ENCODE measurements around the gene ABCB4.
A peak's percentile ranks its signal among the peaks of the same experiment; 100 is the strongest.

Gene ABCB4

GRCh38 chr7:87416682-87417587 is 58.5 kb downstream of the ABCB4 start:
- DNase-seq = peak; percentile 63

GRCh38 chr7:87414794-87415188 is 60.7 kb downstream of the ABCB4 start:
- no peak for DNase-seq

GRCh38 chr7:87413951-87414793 is 61.3 kb downstream of the ABCB4 start:
- no peak for DNase-seq

GRCh38 chr7:87413029-87413428 is 62.5 kb downstream of the ABCB4 start:
- DNase-seq = no peak

- DNase-seq = no peak
Observed at GRCh38 chr7:87411186-87411585, 64.3 kb downstream of the ABCB4 start.

GRCh38 chr7:87404674-87405073 is 70.8 kb downstream of the ABCB4 start:
- DNase-seq = no peak

- DNase-seq = no peak
Observed at GRCh38 chr7:87398446-87398845, 77.0 kb downstream of the ABCB4 start.

- DNase-seq = no peak
Observed at GRCh38 chr7:87395442-87396020, 79.9 kb downstream of the ABCB4 start.

- DNase-seq = no peak
Observed at GRCh38 chr7:87391020-87391701, 84.3 kb downstream of the ABCB4 start.

GRCh38 chr7:87380905-87381304 is 94.6 kb downstream of the ABCB4 start:
- DNase-seq = no peak

- no peak for DNase-seq
Observed at GRCh38 chr7:87375662-87376435, 99.6 kb downstream of the ABCB4 start.

GRCh38 chr7:87370660-87371180 is 104.8 kb downstream of the ABCB4 start:
- DNase-seq = no peak

- peak; percentile 60 for DNase-seq
Observed at GRCh38 chr7:87369216-87369615, 106.3 kb downstream of the ABCB4 start.

GRCh38 chr7:87364246-87364645 is 111.2 kb downstream of the ABCB4 start:
- DNase-seq = no peak

GRCh38 chr7:87363342-87363741 is 112.1 kb downstream of the ABCB4 start:
- DNase-seq = no peak

- DNase-seq = no peak
Observed at GRCh38 chr7:87361320-87361719, 114.2 kb downstream of the ABCB4 start.

GRCh38 chr7:87359366-87359765 is 116.1 kb downstream of the ABCB4 start:
- no peak for DNase-seq

- no peak for DNase-seq
Observed at GRCh38 chr7:87356448-87356847, 119.0 kb downstream of the ABCB4 start.

GRCh38 chr7:87354749-87355148 is 120.7 kb downstream of the ABCB4 start:
- no peak for DNase-seq

Data from central memory CD4-positive, alpha-beta T cell (primary cell).